ENCODE results near the gene EXOC8. TPM values are rescaled to one million over a fixed set of nuclear protein-coding genes. Genes with fewer than 3 reads are reported as not detected.

Gene EXOC8
- total and polyA plus RNA-seq, 9 donors = 5.2 to 15.5 (median 13.5) TPM

DNA sequence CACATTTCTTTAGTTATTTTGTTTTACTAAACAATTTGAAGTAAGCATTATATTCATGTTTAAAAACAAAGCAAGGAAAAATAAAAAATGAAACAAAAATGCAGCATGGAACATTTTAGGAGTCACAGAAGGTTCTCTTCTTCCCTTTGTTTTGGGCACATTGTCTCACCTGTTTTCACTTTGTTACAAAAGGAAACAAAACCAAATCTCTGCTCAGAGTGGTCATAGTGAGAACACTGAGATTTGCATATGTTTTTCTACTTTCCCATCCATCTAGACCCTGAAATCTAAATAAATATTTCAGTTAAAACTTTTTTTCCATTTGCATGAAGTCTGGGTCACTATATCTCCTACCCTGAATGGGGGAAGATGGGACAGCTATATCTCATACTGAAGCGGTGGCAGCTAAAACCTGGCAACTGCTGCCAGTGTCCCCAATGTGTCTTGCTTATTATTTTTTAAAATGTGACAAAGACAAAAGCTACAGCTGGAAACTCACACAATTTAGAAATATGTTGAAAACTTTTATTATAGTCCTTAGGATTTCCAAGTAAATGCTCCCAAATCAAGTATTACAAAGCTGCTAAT, 3.5 kb downstream of the EXOC8 start:
- H3K9me3 ChIP-seq = no peaks in the 10 kb centered on the region
- no peaks in the 10 kb centered on the region for H3K36me3 ChIP-seq
- no peak for DNase-seq
- intact Hi-C loops (cut with DNase I) = no loop called here
- 46 to 70% (median 50%) methylated on average over 1 of the region's 1 CpG for WGBS, 3 donors
- H3K4me3 ChIP-seq = peak overlapping the region; percentile 0
- H3K27me3 ChIP-seq = no peaks in the 10 kb centered on the region
- no peak for TF ChIP-seq POLR2A (IDR thresholded peaks at IDR 0.05)
- TF ChIP-seq, protein P1, sequence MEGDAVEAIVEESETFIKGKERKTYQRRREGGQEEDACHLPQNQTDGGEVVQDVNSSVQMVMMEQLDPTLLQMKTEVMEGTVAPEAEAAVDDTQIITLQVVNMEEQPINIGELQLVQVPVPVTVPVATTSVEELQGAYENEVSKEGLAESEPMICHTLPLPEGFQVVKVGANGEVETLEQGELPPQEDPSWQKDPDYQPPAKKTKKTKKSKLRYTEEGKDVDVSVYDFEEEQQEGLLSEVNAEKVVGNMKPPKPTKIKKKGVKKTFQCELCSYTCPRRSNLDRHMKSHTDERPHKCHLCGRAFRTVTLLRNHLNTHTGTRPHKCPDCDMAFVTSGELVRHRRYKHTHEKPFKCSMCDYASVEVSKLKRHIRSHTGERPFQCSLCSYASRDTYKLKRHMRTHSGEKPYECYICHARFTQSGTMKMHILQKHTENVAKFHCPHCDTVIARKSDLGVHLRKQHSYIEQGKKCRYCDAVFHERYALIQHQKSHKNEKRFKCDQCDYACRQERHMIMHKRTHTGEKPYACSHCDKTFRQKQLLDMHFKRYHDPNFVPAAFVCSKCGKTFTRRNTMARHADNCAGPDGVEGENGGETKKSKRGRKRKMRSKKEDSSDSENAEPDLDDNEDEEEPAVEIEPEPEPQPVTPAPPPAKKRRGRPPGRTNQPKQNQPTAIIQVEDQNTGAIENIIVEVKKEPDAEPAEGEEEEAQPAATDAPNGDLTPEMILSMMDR (IDR thresholded peaks at IDR 0.05) = no peak
- no peak for TF ChIP-seq EP300 (IDR thresholded peaks at IDR 0.05)
- H3K4me1 ChIP-seq (ENCODE audit: insufficient read depth) = peaks cover 13% of the 10 kb centered on the region
- H3K27ac ChIP-seq = no peak overlapping the region

GRCh38 chr1:231332761-231333160, 4.9 kb downstream of the EXOC8 start:
- TF ChIP-seq EP300 (IDR thresholded peaks at IDR 0.05) = no peak
- TF ChIP-seq POLR2A (IDR thresholded peaks at IDR 0.05) = no peak
- TF ChIP-seq, protein P1 (IDR thresholded peaks at IDR 0.05) = no peak
- intact Hi-C loops (cut with DNase I) = no loop called here
- 89 to 96% (median 94%) methylated on average over 1 of the region's 1 CpG for WGBS, 3 donors
- Histone ChIP-seq H3K27me3 (no peaks in the 10 kb centered on the region), H3K4me1 (ENCODE audit: insufficient read depth) (peaks cover 13% of the 10 kb centered on the region), H3K36me3 (no peaks in the 10 kb centered on the region), H3K9me3 (no peaks in the 10 kb centered on the region), H3K27ac (no peak overlapping the region), H3K4me3 (no peak overlapping the region)
- no peak for DNase-seq

DNA sequence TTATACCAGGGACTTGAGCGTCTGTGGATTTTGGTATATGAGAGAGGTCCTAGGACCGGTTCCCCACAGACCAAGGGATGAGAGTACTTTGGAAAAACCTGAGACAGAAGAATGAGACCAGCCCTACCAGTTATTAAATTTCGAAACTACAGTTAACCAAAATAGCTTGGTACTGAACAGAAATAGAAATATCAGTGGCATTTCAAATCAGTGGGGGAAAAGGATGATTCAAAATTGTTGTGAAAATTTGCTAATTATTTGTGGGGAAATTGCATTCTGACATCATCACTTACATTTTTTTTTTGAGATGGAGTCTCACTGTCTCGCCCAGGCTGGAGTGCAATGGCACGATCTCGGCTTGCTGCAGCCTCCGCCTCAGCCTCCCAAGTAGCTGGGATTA, 8.2 kb downstream of the EXOC8 start:
- TF ChIP-seq EP300 (IDR thresholded peaks at IDR 0.05) (no peak), POLR2A (IDR thresholded peaks at IDR 0.05) (no peak)
- TF ChIP-seq, protein P1 (IDR thresholded peaks at IDR 0.05) = no peak
- DNase-seq = no peak
- intact Hi-C loops (cut with DNase I) = no loop called here
- Histone ChIP-seq H3K36me3 (no peaks in the 10 kb centered on the region), H3K9me3 (no peaks in the 10 kb centered on the region), H3K4me3 (no peak overlapping the region), H3K4me1 (ENCODE audit: insufficient read depth) (no peaks in the 10 kb centered on the region), H3K27me3 (no peaks in the 10 kb centered on the region), H3K27ac (no peak overlapping the region)
- 91 to 92% (median 91%) methylated on average over 7 of the region's 7 CpGs for WGBS, 3 donors

GRCh38 chr1:231327617-231328016, 10.0 kb downstream of the EXOC8 start:
- no peaks in the 10 kb centered on the region for H3K27me3 ChIP-seq
- no peak overlapping the region for H3K4me3 ChIP-seq
- TF ChIP-seq, protein P1 (IDR thresholded peaks at IDR 0.05) = no peak
- no peak for TF ChIP-seq EP300 (IDR thresholded peaks at IDR 0.05)
- no peak for TF ChIP-seq POLR2A (IDR thresholded peaks at IDR 0.05)
- no peak for DNase-seq
- 77 to 82% (median 81%) methylated on average over 5 of the region's 5 CpGs for WGBS, 3 donors
- no peaks in the 10 kb centered on the region for H3K4me1 ChIP-seq (ENCODE audit: insufficient read depth)
- intact Hi-C loops (cut with DNase I) = no loop called here
- no peak overlapping the region for H3K27ac ChIP-seq
- H3K9me3 ChIP-seq = no peaks in the 10 kb centered on the region
- H3K36me3 ChIP-seq = no peaks in the 10 kb centered on the region
